Adrenal gland (tissue), 5 donors: ENCODE data around the gene UNC93A.

ENCODE experiments used
- CTCF ChIP-seq, 6 experiments: fragments of 450-650 bp in 4 of 6; fragments of 200-600 bp in 2 of 6; sonication (generic) in 1 of 6; IDR thresholded peaks; 1 replicate in 5 of 6; 2 replicates in 1 of 6; pipeline versions ENCODE4 v1.5.1 to v1.8.0; 2016 to 2021; ENCODE audit warnings: antibody characterized with exemption in 6 of 6, mild to moderate bottlenecking in 2 of 6, moderate library complexity in 1 of 6
- POLR2A ChIP-seq, 2 donors: fragments of 450-650 bp; IDR thresholded peaks; one replicate each; pipeline ENCODE4 v1.6.1; 2017; ENCODE audit warnings: antibody characterized with exemption in 2 of 2, mild to moderate bottlenecking in 2 of 2, moderate library complexity in 1 of 2
- donor health status: DM: no; HTN: no; CAD: no.

- TF ChIP-seq CTCF (IDR thresholded peaks at IDR 0.05) (no peak), POLR2A (IDR thresholded peaks at IDR 0.05) (no peak)
These were observed 11.2 kb upstream of the UNC93A start for GRCh38 chr6:167279766-167280446.
